Measurements from ENCODE around the gene RAX2. TPM values are rescaled to one million over a fixed set of nuclear protein-coding genes. Genes with fewer than 3 reads are reported as not detected.
"Not testable (repeated sequence)": the region's sequence is repeated elsewhere in the genome, so short reads cannot be mapped to it uniquely, and the experiment has no call there.

Gene RAX2
- polyA plus RNA-seq (ENCODE audit: insufficient read length in 4 of 4) = under 1 TPM in 1 of 4 donors, not detected in 3; 0.06 TPM

GRCh38 chr19:3771906-3772455 lies at the start of gene RAX2:
TSS of gene RAX2 (minus strand) at chr19:3772228. CDS start at chr19:3771742, 486 bp downstream.
- DNase-seq (ENCODE audit: low read depth in 4 of 4, low spot score in 2 of 4) = peak in 1 of 4 donors; percentile 19

GRCh38 chr19:3821156-3821555 lies 49.1 kb upstream of the RAX2 start:
- no peak for DNase-seq (ENCODE audit: low read depth in 4 of 4, low spot score in 2 of 4)

GRCh38 chr19:3819989-3820388 lies 48.0 kb upstream of the RAX2 start:
- no peak for DNase-seq (ENCODE audit: low read depth in 4 of 4, low spot score in 2 of 4)

- no peak for DNase-seq (ENCODE audit: low read depth in 4 of 4, low spot score in 2 of 4)
Measured at GRCh38 chr19:3818918-3819317, 46.9 kb upstream of the RAX2 start.

- DNase-seq (ENCODE audit: low read depth in 4 of 4, low spot score in 2 of 4) = no peak
Measured at GRCh38 chr19:3818466-3818865, 46.4 kb upstream of the RAX2 start.

- no peak for DNase-seq (ENCODE audit: low read depth in 4 of 4, low spot score in 2 of 4)
Measured at GRCh38 chr19:3817761-3818160, 45.7 kb upstream of the RAX2 start.

- DNase-seq (ENCODE audit: low read depth in 4 of 4, low spot score in 2 of 4) = no peak
Measured at GRCh38 chr19:3816566-3817218, 44.7 kb upstream of the RAX2 start.

- DNase-seq (ENCODE audit: low read depth in 4 of 4, low spot score in 2 of 4) = not testable (repeated sequence)
Measured at GRCh38 chr19:3816148-3816547, 44.1 kb upstream of the RAX2 start.

- DNase-seq (ENCODE audit: low read depth in 4 of 4, low spot score in 2 of 4) = no peak
Measured at GRCh38 chr19:3814648-3815047, 42.6 kb upstream of the RAX2 start.

GRCh38 chr19:3813473-3814392 lies 41.7 kb upstream of the RAX2 start:
- DNase-seq (ENCODE audit: low read depth in 4 of 4, low spot score in 2 of 4) = no peak

- no peak for DNase-seq (ENCODE audit: low read depth in 4 of 4, low spot score in 2 of 4)
Measured at GRCh38 chr19:3810708-3811355, 38.8 kb upstream of the RAX2 start.

GRCh38 chr19:3809881-3810707 lies 38.1 kb upstream of the RAX2 start:
- no peak for DNase-seq (ENCODE audit: low read depth in 4 of 4, low spot score in 2 of 4)

- no peak for DNase-seq (ENCODE audit: low read depth in 4 of 4, low spot score in 2 of 4)
Measured at GRCh38 chr19:3808420-3809143, 36.6 kb upstream of the RAX2 start.

GRCh38 chr19:3807574-3808354 lies 35.7 kb upstream of the RAX2 start:
- no peak for DNase-seq (ENCODE audit: low read depth in 4 of 4, low spot score in 2 of 4)

- DNase-seq (ENCODE audit: low read depth in 4 of 4, low spot score in 2 of 4) = no peak
Measured at GRCh38 chr19:3807131-3807480, 35.1 kb upstream of the RAX2 start.

- DNase-seq (ENCODE audit: low read depth in 4 of 4, low spot score in 2 of 4) = no peak
Measured at GRCh38 chr19:3805859-3806258, 33.8 kb upstream of the RAX2 start.

- DNase-seq (ENCODE audit: low read depth in 4 of 4, low spot score in 2 of 4) = no peak
Measured at GRCh38 chr19:3804429-3804828, 32.4 kb upstream of the RAX2 start.

- DNase-seq (ENCODE audit: low read depth in 4 of 4, low spot score in 2 of 4) = no peak
Measured at GRCh38 chr19:3803986-3804385, 32.0 kb upstream of the RAX2 start.
